GM21360 (cell line): Measurements from ENCODE around the gene AGFG1.
"Not testable (repeated sequence)": the region's sequence is repeated elsewhere in the genome, so short reads cannot be mapped to it uniquely, and the experiment has no call there.

Source experiments
- ATAC-seq: cut with Tn5 transposase; IDR thresholded peaks from one replicate; pipeline ENCODE4 v1.9.1; 2021; ENCODE audit warnings: mild to moderate bottlenecking, moderate library complexity; ENCODE audit not compliant: unreplicated experiment

AGFG1 gene

GRCh38 chr2:227493524-227493923 lies 21.6 kb downstream of the AGFG1 start:
- ATAC-seq, result no peak

DNA sequence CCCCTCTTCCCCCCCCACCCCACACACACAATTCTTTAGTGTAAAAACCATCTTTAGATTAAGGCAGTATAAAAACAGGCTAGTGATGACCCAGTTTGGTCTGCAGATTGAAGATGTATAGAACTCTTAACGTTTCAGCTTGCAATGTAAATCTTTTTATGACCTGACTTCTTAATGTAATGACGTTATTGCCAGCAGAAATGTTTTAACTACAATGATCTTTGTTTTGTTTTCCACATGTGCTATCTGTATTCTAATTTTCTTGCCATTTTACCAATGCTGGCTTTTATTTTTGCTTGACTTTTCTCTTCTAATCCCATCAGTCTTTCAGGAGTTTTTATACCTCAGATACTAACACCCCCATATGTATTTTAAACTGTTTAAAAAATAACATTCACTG lies 25.2 kb downstream of the AGFG1 start:
- ATAC-seq, result no peak

- no peak for ATAC-seq
These were observed 27.8 kb downstream of the AGFG1 start for GRCh38 chr2:227499627-227500300.

- ATAC-seq, result no peak
These were observed 28.3 kb downstream of the AGFG1 start for GRCh38 chr2:227500301-227500630.

- ATAC-seq, result no peak
These were observed 31.8 kb downstream of the AGFG1 start for GRCh38 chr2:227503433-227504406.

DNA sequence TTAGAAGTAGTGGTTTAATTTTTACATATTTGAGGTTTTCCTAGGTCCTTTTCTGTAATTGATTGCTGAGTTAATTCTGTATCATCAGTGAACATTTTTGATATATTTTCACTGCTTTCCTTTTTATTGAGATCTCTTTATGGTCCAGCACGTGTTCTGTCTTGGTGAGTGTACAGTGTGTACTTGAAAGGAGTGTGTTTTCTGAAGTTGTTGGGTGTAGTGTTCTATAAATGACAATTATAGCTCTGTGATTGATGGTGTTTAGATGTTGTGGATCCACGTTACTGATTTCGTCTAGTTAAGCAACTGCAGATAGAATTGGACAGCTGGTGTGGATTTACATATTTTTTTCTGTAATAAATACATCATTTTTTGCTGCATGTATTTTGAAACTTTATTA lies 32.7 kb downstream of the AGFG1 start:
- no peak for ATAC-seq

GRCh38 chr2:227506456-227506855 lies 34.5 kb downstream of the AGFG1 start:
- ATAC-seq, result no peak

DNA sequence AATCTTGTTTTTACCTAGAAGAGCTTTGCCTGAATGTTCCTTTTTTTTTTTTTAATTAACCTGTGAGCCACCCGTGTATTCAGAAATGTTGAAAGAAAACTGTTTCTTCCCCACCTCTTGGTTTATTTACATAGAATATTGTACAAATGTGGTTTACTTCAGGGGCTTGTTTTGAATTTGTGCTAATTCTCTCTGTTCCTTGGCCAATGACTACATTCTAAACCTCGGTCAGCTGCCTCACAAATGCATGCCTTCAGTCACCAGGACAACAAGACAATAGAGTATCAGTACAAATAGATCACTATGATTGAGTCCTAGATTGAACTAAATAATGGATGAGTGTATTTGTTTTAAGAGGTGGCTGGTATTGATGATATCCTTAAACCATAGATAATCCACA lies 36.0 kb downstream of the AGFG1 start:
- no peak for ATAC-seq

DNA sequence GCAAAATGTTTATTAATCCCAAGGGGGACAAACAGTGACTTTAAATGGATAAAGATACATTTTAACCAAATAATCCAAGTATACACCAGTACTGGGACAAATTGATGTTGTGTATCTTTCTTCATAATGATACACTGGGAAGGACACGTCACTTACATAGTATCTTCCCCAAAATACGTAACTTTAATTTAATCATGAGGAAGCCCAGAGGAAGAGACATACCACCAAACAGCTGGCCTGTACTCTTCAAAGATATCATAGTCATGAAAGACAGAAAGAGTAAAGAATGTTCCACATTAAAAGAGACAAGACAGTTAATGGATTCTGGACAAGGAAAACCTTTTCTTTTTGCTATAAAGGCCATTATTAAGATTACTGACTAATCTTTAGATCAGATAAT lies 37.1 kb downstream of the AGFG1 start:
- no peak for ATAC-seq

GRCh38 chr2:227509824-227510619 lies 38.1 kb downstream of the AGFG1 start:
- no peak for ATAC-seq

DNA sequence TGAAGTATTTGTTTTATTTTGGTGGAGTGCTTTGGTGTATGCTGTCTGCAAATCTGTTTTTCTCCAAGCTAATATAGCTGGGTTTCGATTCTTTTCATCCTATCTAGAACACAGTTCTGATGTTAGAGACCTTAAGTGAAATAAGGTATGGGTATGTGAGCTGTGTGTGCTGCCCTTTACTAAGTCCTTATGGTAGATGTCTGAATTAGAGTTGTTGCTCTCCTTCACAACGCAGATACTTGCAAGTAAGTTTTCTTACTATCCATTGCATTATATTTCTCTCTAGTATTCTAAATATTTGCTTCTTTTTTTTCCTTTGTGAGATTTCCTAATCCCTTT lies 38.6 kb downstream of the AGFG1 start:
- no peak for ATAC-seq

DNA sequence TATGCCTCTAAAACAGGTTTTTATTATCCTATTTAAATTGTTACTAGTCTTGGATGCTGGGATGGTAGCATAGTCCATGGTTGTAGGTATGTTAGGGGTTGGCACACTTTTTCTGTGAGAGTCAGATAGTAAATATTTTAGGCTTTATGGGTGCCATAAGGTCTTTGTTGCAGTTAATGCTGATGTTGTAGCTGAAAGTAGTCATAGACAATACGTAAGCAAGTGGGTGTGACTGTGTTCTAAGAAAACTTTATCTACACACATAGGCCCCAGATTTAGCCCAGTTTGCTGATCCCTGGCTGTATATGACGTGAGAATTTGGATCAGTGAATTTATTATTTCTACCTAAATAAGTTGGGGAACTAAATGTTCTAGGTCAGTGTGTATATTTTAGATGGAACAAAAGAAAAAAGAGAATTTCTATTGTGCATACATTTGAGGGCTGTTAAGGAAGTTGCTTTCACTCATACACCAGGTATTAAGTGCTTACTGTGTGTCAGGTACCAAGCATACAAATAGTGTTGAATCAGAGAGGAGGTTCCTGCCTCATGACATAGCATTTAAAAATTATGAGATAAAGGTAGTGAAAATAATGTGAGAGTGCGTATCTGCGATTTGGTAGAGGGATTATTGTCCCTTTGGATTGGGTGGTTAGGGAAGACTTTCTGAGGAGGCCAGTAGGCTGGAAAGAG lies 39.4 kb downstream of the AGFG1 start:
- no peak for ATAC-seq

DNA sequence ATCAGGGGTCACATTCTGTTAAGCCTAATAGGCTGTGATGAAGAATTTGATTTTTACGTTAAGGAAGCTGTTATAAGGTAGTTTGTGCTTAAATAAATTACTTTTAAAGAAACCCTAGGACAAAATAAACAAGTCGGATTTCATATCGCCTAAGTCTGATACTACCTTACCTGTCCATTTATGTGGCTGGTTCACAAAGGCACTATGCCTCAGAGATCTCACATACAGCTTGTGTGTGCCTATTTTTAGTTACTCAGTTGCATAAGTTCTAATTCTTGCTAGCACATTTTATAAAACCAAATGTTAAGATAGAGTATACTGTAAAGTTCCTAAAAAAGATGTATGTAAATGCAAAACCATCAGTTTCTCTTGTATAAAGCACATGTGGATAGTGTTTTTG lies 40.0 kb downstream of the AGFG1 start:
- ATAC-seq, result no peak

DNA sequence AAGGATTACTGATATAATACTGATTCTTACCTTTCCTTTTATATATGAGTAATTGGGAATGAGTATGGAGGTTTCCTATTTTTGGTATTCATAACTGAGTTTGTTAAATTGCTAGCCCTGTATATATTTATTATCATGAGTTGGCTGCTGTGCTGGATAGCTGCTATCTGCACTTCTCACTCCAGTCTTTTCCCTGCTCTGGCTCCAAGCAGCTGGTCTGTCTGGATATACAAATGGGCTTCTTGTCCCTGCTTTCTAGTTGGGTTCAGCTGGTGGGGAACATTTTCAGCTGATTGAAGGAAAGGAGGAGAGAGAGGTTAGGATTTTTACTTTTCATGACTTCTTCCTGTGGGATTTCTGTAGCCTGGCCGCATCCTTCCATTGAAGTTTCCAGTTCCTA lies 41.2 kb downstream of the AGFG1 start:
- ATAC-seq, result no peak

DNA sequence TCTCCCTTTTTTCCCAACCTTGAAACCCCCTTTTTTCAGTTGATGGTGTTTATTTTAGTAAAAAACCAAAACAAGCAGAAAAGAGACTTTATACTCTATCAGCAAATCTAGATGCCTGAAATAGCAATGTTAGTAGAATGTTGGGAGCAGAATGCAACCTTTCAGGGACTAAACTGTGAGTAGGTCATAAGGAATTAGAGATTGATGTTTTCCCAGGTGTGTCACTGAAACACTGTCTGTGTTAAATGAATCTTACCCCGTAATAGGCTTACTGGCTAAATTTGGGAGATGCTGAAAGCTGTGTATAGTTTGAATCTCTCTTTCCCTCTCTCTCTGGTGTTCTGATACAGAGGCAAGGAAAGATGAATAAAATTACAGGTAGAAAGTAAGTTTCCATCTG lies 43.8 kb downstream of the AGFG1 start:
- ATAC-seq, result no peak

DNA sequence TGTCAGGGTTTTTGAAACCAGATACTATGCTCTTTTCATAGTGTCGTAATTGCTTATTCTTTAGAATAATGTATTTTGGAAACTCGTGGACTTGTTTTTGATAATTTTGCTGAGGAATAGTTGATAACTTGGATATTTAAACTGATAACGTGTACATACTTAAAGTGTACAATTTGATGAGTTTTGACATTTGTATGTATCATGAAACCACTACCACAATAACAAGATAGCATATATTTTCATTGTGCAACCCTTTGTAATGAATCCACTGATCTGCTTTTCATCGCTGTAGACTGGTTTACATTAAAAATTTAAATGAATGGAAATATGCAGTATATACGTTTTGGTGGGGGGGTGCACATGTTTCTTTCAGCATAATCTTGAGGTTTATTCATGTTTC lies 45.8 kb downstream of the AGFG1 start:
- no peak for ATAC-seq

DNA sequence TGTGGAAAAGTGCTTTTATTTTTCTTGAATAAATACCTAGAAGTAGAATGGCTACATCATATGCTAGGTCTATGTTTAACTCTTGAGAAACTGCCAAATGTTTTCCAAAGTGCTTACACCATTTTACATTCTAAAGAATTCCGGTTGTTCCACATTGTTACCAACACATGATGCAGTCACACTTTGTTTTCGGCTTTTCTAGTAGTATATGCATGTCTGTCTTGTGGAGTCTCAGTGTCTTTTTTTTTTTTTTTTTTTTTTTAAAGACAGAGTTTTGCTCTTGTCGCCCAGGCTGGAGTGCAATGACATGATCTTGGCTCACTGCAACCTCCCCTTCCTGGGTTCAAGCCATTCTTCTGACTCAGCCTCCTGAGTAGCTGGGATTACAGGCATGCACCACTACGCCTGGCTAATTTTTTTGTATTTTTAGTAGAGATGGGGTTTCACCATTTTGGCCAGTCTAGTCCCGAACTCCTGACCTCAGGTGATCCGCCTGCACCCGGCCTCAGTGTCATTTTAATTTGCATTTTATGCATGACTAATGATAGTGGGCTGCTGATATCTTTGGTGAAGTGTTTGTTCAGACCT lies 46.4 kb downstream of the AGFG1 start:
- ATAC-seq, result peak; percentile 51

DNA sequence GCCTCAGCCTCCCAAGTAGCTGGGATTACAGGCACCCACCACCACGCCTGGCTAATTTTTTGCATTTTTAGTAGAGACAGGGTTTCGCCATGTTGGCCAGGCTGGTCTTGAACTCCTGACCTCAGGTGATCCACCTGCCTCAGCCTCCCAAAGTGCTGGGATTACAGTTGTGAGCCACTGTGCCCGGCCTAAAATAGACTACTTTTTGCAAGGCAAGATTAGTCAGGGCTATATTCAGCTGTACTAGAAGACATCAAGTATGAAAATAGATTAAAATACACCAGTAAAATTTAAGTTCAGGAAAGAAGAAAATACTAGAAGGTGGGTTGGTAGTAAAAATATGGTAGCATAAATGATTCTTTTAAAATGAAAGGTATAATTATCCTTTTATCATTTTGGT lies 49.2 kb downstream of the AGFG1 start:
- ATAC-seq, result not testable (repeated sequence)

- no peak for ATAC-seq
These were observed 52.7 kb downstream of the AGFG1 start for GRCh38 chr2:227524665-227525064.

GRCh38 chr2:227527351-227527750 lies 55.4 kb downstream of the AGFG1 start:
- no peak for ATAC-seq

GRCh38 chr2:227528803-227529202 lies 56.8 kb downstream of the AGFG1 start:
- no peak for ATAC-seq
